ENCODE data around the gene SPDYE5.
"Not testable (repeated sequence)": the region's sequence is repeated elsewhere in the genome, so short reads cannot be mapped to it uniquely, and the experiment has no call there.

DNA sequence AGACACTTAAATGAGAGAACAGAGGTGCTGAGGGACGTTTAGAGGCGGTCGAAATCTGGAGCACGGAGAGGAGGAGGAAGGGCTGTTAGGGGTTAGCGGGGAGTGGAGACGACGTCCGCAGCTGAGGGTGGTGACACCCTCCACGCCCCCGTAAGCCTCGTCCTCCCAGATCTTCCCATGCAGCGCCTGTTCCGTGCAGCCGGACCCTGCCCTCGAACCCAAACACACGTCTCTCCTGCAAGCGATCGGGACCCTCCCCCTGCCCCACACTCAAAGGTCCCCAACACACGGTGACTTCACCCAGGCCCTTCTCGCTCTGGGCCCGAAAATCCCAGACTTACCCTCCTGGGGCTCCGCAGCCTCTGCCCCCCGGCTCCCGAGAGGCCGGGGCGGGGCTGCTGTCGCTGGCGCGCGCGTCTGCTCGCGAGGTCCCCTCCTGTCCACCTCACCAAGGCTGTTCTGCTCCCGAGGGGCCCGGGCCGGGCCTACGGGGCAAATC lies 35.2 kb downstream of the SPDYE5 start:
- TF ChIP-seq, protein P1, sequence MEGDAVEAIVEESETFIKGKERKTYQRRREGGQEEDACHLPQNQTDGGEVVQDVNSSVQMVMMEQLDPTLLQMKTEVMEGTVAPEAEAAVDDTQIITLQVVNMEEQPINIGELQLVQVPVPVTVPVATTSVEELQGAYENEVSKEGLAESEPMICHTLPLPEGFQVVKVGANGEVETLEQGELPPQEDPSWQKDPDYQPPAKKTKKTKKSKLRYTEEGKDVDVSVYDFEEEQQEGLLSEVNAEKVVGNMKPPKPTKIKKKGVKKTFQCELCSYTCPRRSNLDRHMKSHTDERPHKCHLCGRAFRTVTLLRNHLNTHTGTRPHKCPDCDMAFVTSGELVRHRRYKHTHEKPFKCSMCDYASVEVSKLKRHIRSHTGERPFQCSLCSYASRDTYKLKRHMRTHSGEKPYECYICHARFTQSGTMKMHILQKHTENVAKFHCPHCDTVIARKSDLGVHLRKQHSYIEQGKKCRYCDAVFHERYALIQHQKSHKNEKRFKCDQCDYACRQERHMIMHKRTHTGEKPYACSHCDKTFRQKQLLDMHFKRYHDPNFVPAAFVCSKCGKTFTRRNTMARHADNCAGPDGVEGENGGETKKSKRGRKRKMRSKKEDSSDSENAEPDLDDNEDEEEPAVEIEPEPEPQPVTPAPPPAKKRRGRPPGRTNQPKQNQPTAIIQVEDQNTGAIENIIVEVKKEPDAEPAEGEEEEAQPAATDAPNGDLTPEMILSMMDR (IDR thresholded peaks at IDR 0.05): not testable (repeated sequence)
- not testable (repeated sequence) for TF ChIP-seq EZH2 (IDR thresholded peaks at IDR 0.05; ENCODE audit: borderline replicate concordance, insufficient read depth, low read depth, low read length, poor library complexity, severe bottlenecking)
